ENCODE data around the gene XRCC4. TPM values are rescaled to one million over a fixed set of nuclear protein-coding genes. Genes with fewer than 3 reads are reported as not detected.
A peak's percentile ranks its signal among the peaks of the same experiment; 100 is the strongest.
"Not testable (repeated sequence)": the region's sequence is repeated elsewhere in the genome, so short reads cannot be mapped to it uniquely, and the experiment has no call there.

The XRCC4 gene
- total and polyA plus RNA-seq, 8 donors: 0.91 to 3.7 (median 1.8) TPM

DNA sequence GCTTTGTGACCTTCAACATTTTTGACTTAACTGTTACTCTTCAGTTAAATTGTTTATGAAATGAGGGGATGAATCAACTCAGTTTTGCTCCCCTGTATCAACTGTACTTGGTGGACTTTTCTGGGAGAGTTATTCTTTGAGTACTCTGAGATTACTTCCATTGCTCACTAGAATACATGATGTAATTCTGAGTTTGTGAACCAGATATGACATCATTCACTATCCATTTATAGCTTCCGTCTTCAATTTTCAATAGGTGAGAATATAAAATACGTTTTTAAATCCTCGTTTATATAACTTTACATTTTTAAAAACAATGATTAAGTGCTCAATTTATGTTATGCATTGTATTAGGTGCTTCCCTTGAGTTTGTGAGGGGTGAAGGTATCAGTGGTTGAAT lies 71.0 kb downstream of the XRCC4 start:
- Histone ChIP-seq H3K27me3 (no peaks in the 10 kb centered on the region), H3K36me3 (no peaks in the 10 kb centered on the region), H3K4me3 (no peak overlapping the region), H3K4me1 (peaks cover 0 to 11% (median 0%) of the 10 kb centered on the region in 3 donors), H3K9me3 (no peaks in the 10 kb centered on the region), H3K27ac (no peak overlapping the region)
- 95 to 97% methylated on average over 3 of the region's 3 CpGs for WGBS, 2 donors
- FAIRE-seq: peak; percentile 13
- no peak for ATAC-seq
- TF ChIP-seq, protein P1, sequence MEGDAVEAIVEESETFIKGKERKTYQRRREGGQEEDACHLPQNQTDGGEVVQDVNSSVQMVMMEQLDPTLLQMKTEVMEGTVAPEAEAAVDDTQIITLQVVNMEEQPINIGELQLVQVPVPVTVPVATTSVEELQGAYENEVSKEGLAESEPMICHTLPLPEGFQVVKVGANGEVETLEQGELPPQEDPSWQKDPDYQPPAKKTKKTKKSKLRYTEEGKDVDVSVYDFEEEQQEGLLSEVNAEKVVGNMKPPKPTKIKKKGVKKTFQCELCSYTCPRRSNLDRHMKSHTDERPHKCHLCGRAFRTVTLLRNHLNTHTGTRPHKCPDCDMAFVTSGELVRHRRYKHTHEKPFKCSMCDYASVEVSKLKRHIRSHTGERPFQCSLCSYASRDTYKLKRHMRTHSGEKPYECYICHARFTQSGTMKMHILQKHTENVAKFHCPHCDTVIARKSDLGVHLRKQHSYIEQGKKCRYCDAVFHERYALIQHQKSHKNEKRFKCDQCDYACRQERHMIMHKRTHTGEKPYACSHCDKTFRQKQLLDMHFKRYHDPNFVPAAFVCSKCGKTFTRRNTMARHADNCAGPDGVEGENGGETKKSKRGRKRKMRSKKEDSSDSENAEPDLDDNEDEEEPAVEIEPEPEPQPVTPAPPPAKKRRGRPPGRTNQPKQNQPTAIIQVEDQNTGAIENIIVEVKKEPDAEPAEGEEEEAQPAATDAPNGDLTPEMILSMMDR (IDR thresholded peaks at IDR 0.05): no peak
- intact Hi-C loops (cut with DNase I): no loop called here
- no peak for DNase-seq

DNA sequence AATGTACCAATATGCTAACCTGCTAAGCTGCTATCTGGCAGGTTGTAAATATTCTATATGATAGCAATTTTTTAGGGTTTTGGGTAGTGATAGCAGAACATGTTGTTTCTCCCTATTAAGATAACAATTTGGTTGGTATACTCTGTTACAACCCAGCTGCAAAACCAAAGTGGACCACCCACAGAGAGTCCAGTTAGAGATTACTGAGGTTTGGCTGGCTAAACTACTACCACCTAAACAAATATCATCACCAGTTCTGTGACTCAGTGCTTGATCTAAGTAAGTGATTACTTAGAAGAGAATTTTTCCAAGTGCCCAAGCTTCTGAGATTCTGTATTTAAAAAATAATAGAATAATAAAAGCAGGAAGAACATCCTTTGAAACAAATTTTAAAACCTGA lies 72.3 kb downstream of the XRCC4 start:
- no peak overlapping the region for H3K4me3 ChIP-seq
- intact Hi-C loops (cut with DNase I): no loop called here
- no peak overlapping the region for H3K27ac ChIP-seq
- FAIRE-seq (no peak), DNase-seq (no peak), ATAC-seq (no peak)
- TF ChIP-seq, protein P1 (IDR thresholded peaks at IDR 0.05): no peak
- H3K9me3 ChIP-seq: no peaks in the 10 kb centered on the region
- no peaks in the 10 kb centered on the region for H3K36me3 ChIP-seq
- peaks cover 0 to 11% (median 0%) of the 10 kb centered on the region in 3 donors for H3K4me1 ChIP-seq
- no peaks in the 10 kb centered on the region for H3K27me3 ChIP-seq

DNA sequence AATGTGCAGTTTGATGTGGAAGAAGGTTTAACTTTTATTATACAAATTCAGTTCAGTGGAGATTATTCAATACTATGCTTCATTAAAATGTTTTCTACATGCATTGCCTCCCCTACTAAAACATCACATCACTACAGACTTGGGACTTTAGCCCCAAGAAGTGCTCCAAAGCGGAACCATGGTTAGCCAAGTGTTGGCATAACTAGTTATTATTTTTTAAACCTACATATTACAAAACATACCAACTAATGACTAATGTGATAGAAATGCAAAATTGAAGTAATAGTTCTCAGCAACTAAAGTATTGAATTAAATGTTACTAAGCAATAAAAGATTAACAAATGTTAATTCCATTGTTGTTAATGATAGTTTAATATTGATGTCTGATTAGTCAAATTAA lies 74.5 kb downstream of the XRCC4 start:
- ATAC-seq: no peak
- Histone ChIP-seq H3K27ac (no peak overlapping the region), H3K36me3 (no peaks in the 10 kb centered on the region), H3K4me1 (peaks cover 0 to under 1% (median 0%) of the 10 kb centered on the region in 3 donors), H3K27me3 (no peaks in the 10 kb centered on the region), H3K9me3 (no peaks in the 10 kb centered on the region), H3K4me3 (no peak overlapping the region)
- FAIRE-seq: no peak
- intact Hi-C loops (cut with DNase I): no loop called here
- TF ChIP-seq, protein P1 (IDR thresholded peaks at IDR 0.05): no peak
- DNase-seq: no peak
- WGBS, 2 donors: 95 to 100% methylated on average over 1 of the region's 1 CpG

DNA sequence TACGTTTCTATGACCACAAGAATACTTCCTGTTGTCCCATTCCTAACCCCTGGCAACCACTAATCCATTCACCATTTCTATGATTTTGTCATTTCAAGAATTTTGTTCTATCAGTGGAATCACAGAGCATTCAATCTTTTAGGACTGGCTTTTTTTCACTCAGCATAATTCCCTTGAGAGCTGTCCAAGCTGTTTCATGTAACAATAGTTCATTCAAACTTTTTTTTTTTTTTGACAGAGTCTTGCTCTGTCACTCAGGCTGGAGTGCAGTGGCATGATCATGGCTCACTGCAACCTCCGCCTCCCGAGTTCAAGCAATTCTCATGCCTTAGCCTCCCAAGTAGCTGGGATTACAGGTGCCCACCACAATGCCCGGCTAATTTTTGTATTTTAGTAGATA lies 75.6 kb downstream of the XRCC4 start:
- H3K27ac ChIP-seq; intact Hi-C loops (cut with DNase I); FAIRE-seq; DNase-seq; H3K9me3 ChIP-seq; ATAC-seq; H3K36me3 ChIP-seq; H3K4me3 ChIP-seq; H3K27me3 ChIP-seq: not testable (repeated sequence)
- WGBS, 2 donors: 85 to 86% methylated on average over 4 of the region's 4 CpGs
- H3K4me1 ChIP-seq: peaks cover 0 to 12% (median 0%) of the 10 kb centered on the region in 3 donors

DNA sequence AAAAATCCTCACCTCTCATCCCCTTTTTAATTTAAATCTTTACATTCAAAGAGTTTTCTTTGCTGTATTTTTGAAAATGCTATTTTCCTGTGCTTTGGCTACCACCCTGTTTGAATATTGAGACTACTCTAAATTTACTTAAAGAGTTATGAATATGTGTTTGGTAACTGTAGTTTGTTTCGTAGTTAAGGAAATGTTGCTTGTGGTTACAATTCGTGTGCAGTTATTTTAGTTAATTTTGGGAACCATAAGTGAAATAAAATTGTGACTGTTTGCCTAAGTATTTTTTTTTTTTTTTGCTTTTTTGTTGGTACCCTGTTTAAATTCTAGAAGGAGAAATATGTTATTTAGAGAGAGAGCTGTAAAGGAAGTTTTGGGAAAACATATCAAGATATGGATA lies 78.7 kb downstream of the XRCC4 start:
- intact Hi-C loops (cut with DNase I): no loop called here
- Histone ChIP-seq H3K4me1 (peaks cover 0 to 13% (median 0%) of the 10 kb centered on the region in 3 donors), H3K27ac (no peak overlapping the region), H3K9me3 (no peaks in the 10 kb centered on the region), H3K36me3 (no peaks in the 10 kb centered on the region), H3K4me3 (no peak overlapping the region), H3K27me3 (no peaks in the 10 kb centered on the region)
- no peak for DNase-seq
- FAIRE-seq: peak; percentile 61
- TF ChIP-seq, protein P1 (IDR thresholded peaks at IDR 0.05): no peak
- 89 to 90% methylated on average over 2 of the region's 2 CpGs for WGBS, 2 donors
- no peak for ATAC-seq

All from pancreas (tissue), 10 donors.